TTC549 (cell line): ENCODE measurements around the gene EREG.
"Not testable (repeated sequence)": the region's sequence is repeated elsewhere in the genome, so short reads cannot be mapped to it uniquely, and the experiment has no call there.

ENCODE experiments used
- FAIRE-seq: peaks from 2 replicates; lab custom pipeline; 2012; peaks lifted over from hg19 to GRCh38; lab: Jason Lieb, UNC

The EREG gene

DNA sequence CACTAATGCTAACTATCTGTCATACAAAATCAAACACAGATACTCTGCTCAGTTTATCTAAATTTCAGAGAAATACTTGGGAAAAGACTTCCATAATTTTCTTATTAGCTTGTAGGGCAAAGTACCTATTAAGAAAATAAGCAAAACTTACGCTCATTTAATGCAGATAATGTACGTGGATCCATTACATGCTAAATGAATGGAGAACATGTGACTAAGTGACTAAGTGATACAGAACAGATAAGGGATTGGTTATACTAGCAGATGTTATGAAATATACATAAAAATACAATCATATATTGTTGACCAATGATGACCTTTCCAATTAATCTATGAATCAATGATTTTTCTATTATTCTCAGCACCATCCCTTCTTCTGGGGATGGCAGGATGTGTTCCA is 25.7 kb downstream of the EREG start:
- FAIRE-seq, result no peak

DNA sequence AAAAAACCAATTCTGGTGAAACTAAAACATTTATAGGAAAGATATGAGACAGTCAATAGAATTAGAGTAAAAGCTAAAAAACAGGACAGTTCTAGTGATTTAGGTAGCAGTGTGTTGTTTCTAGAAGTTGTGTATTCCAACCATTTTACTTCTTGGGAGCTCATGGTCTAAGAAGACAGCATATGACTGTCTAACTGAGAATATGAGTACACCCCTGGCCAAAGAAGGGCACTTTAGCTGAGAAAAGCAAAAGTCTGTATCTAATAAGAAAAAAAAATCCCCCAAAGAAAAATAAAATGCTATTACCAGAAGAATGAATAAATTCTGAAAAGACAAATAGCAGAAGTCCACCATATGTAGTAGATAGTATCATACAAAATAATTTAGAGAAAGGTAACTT is 26.4 kb downstream of the EREG start:
- FAIRE-seq, result no peak

DNA sequence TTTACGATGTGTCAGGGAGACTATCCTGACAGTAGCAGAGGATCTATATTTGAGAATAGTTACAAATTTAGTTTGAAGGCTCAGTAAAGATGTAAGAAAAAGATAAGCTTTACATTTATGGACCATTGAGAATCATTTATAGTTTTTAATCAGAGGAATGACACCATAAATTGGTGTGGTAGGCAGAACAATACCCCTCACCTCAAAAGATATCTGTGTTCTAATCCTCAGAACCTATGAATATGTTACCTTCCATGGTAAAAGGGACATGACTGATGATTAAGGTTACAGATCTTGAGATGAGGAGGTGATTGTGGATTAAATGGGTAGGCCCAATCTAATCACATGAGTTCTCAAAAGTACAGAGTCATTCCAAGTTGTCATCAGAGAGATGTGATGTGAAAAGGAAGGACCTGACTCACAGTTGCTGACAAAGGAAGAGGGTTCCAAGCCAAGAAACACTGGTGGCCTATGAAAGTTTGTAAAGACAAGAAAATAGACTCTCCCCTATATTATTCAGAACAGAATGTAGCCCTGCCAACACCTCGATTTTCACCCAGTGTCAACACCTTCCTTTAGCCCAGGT is 27.0 kb downstream of the EREG start:
- no peak for FAIRE-seq

- no peak for FAIRE-seq
Observed at GRCh38 chr4:74394476-74395136, 29.7 kb downstream of the EREG start.

DNA sequence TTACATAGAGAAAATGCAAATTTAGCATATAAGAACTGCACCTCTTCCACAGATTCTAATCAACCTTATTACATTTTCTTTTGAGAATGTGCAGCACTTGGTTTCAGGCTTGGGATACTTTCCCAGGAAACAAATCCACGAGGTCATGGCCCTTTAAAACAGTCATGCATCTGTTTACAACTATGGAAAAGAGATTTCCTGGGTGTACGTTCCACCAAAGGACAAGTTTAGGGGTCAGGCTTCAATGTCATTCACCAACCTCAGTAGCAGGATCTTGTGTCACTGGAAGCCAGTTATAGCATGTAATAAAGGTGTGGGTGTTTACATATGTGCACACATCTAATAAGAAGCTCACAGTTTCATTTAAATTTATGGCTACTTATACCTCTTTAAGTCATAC is 30.7 kb downstream of the EREG start:
- no peak for FAIRE-seq

DNA sequence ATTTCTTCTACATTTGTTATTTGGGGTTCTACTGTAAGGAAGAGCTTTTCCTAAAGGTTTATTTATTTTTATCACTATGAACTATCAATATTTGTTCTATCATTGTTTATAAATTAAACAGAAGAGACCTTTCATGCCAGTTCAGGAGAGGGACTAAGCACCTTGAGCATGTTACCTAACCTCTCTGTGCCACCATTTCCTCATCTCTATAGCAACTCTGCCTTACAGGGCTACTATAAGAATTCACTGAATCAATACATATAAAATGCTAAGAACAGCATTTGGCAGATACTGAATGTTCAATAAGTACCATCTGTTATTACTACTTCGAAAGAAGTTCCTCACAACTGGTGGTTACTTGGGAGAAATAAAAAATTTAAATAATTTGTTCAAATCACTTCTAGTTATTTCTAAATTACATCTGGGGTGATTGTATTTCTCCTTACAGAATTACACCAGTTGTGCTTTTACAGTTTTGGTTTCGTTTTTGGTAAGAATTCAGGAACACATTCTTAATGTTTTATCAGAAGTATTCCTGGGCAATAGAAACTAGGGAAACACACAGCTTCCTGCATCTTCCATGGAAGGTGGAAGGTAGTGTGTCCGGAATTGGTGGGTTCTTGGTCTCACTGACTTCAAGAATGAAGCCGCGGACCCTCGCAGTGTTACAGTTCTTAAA is 32.9 kb downstream of the EREG start:
- no peak for FAIRE-seq

GRCh38 chr4:74398894-74399589 is 34.1 kb downstream of the EREG start:
- not testable (repeated sequence) for FAIRE-seq

DNA sequence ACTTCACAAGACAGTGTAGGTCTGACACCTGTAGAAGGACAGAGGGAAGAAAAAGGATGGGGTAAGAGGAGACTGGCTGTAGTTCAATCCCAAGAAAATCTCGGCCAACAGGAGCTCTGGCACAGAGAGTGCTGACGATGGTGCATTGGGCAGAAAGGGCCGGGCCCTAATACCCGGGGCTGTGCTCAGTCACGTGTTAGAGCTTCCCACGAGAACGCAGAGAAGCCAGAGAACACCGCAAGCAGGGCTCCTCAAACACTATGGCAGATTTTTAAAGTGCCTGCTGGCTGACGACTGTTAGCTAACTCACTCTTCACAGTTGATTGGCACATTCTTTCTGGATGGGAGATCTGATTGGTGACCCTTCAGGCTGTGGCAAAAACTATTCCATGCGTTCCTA is 35.5 kb downstream of the EREG start:
- FAIRE-seq, result no peak

DNA sequence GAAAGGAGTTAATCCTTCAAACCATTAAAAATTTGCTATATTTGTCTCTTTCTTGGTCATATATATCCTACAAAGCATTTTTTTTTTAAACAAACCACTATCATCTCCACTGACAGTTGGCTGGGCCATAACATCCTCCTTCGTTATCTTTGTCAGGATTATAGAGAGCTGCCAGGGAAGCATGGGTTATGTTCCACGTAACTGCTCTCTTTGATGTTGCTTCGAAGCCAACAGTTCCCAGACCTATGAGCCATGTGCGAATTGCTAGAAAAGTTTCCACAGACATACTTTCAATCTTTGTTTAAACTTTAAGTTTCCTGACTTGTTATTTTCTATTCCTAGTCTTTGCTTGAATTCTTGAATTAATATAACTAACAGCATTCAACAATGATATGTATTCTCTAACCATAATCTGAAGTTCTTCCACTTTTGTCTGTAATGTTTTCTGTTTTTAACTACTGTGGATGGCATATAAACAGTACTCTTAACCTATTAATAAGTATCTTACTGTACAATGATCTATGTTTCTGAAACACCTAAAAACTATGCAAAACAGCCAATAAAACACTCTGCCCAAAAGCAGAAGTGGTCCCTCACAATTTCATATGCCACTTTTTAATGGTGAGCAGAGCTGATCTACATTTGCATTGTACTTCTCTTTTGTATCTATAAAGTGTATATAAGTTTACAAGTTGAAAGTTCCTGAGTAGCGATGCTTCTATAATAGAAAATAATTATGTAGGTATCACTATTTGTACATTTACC is 37.9 kb downstream of the EREG start:
- no peak for FAIRE-seq

DNA sequence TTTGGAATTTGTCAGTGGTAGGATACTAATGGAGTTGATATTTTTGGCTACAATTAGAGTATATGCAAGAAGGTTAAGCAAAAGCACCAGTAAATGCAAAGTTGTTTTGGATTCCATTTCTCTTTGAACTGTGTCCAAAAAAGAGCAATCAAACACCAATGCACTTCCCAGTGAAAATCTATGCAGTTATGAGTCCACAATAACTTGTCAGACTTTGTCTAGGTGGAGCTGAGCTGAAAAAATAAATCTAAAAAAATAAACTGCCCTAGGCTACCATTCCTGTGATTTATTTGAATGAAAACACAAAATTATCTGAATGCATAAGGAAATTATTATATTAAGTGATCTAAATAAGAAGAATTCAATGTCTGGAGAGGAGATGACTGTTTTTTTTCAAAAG is 42.9 kb downstream of the EREG start:
- no peak for FAIRE-seq

DNA sequence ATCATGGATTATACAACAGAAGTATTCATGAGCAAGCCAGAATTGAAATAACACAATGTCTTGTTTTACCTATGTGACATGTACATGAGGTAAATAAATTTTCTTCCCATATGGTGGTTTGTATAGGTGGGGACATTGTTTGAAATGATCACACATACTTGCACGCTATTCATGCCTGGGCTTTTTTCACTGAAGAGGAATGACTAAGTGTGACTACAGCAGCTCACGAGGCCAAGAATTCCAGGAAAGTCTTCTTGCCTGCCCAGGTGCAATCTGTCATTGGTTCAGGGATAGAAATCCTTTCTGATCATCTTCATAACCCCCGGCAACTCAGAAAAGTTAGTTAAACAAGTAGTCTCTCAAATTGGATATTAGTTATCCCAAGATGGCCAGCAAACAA is 43.7 kb downstream of the EREG start:
- FAIRE-seq, result no peak

GRCh38 chr4:74410272-74410671 is 45.3 kb downstream of the EREG start:
- FAIRE-seq, result no peak

GRCh38 chr4:74412225-74412624 is 47.3 kb downstream of the EREG start:
- FAIRE-seq, result no peak

DNA sequence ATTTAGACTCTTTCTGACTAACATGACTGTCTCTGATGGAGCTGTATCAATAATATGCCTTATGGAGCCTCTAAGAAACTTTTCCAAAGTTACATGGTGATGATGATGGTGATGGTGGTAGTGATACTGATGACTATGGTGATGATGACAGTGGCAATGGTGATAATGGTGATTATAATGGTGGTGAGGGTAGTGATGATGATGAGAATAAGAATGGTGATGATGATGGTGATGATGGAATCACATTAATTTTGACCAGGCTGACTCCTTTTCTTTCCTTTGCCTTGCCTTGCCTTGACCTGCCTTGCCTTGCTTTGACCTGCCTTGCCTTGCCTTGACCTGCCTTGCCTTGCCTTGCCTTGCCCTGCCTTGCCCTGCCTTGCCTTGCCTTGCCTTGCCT is 48.3 kb downstream of the EREG start:
- no peak for FAIRE-seq

GRCh38 chr4:74414149-74414809 is 49.3 kb downstream of the EREG start:
- no peak for FAIRE-seq

- FAIRE-seq, result no peak
Observed at GRCh38 chr4:74415602-74416300, 50.8 kb downstream of the EREG start.

- no peak for FAIRE-seq
Observed at GRCh38 chr4:74418063-74418670, 53.2 kb downstream of the EREG start.

DNA sequence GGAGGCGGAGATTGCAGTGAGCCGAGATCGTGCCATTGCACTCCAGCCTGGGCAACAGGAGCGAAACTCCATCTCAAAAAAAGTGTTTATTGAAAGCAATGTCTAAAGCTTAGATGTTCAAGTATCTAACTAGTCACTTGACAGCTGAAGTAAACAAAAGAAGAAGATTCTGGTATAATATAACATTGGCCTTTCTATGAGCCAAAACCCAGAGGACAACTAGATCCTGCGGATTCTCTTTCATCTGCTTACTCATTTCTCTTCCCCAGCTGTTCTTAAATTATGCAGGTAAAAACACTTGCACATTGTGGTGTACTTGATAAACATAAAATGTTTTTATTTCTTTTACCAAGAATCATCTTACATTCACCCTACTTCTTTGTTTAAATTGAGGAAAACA is 55.9 kb downstream of the EREG start:
- FAIRE-seq, result no peak

DNA sequence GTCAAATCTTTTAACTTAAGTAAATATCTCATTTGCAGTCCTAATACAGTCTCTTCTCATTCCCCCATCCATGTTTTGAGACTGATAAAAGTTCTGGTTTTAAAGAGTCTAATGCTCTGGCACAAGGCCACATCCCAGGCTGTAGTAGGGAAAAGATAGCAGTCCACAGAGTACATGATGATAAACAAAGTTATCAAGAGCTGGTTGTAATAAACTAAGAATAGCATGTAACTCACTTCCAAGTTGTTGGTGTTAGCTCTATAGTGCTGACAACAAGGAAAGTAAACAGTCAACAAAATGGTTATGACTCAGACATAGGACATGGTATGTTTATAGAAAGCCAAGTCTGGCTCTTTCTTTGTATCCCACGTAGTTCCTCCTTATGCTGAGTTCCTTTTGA is 58.2 kb downstream of the EREG start:
- FAIRE-seq, result no peak

DNA sequence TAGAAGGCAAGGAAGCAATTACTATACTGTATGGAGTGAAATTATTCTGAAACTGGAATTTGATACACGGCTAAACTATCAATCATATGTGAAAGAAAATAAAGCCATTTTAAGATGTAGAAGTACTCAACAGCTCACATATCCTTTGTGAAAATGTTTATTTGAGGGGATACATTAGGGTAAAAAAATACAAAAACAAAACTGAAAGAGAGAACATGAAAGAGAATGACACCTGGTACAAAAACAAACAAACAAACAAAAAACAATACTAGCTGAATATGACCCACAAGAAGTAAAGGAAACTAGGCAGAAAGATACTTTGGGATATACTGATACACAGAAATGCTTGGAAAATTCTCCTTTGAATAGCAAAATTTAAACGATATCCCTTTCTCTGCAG is 59.2 kb downstream of the EREG start:
- no peak for FAIRE-seq

DNA sequence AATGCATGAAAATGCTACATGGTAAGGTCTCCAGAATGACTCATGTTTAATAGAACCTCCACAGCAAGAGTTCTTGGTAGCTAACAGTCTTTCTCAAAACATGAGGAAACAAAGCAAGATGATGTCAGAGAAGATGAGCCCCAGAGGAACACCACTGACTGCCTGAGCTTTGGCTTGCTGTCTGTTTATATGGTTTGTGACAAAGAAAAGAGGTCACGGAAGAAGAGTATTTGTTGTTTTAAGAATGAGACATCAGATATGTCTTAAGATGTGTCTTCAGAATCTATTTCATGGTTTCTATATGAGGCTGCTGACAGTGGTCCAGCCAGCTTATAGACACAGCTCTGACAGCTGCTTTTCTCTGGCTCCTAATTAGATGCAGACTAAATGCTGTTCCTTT is 61.2 kb downstream of the EREG start:
- FAIRE-seq, result no peak
